K562 treated with DMSO at 1 percent for 4 hours (cell line): ENCODE measurements around the gene AEBP2. TPM values are rescaled to one million over a fixed set of nuclear protein-coding genes. Genes with fewer than 3 reads are reported as not detected.

ENCODE experiments used
- total RNA-seq: library from RNA; unstranded; fragments of 300-600 nt; gene quantifications from 2 replicates; pipeline ENCODE4 v1.2.3, GENCODE V29; 2022; ENCODE audit not compliant: insufficient read depth

The AEBP2 gene
- 2.0 and 4.3 TPM in 2 replicates for total RNA-seq

GRCh38 chr12:19439059-19440018, at the start of gene AEBP2:
TSS of gene AEBP2 (plus strand) at chr12:19439492. CDS start at chr12:19439700, 208 bp downstream.

